Measurements from ENCODE around the gene SLAMF7. TPM values are rescaled to one million over a fixed set of nuclear protein-coding genes. Genes with fewer than 3 reads are reported as not detected.

The SLAMF7 gene
- total and polyA plus RNA-seq, 10 of the 15 experiments (the other 5 are each of a cell fraction or from before 2014, with no cell fraction given) = 66.6 to 284 (median 108) TPM

DNA sequence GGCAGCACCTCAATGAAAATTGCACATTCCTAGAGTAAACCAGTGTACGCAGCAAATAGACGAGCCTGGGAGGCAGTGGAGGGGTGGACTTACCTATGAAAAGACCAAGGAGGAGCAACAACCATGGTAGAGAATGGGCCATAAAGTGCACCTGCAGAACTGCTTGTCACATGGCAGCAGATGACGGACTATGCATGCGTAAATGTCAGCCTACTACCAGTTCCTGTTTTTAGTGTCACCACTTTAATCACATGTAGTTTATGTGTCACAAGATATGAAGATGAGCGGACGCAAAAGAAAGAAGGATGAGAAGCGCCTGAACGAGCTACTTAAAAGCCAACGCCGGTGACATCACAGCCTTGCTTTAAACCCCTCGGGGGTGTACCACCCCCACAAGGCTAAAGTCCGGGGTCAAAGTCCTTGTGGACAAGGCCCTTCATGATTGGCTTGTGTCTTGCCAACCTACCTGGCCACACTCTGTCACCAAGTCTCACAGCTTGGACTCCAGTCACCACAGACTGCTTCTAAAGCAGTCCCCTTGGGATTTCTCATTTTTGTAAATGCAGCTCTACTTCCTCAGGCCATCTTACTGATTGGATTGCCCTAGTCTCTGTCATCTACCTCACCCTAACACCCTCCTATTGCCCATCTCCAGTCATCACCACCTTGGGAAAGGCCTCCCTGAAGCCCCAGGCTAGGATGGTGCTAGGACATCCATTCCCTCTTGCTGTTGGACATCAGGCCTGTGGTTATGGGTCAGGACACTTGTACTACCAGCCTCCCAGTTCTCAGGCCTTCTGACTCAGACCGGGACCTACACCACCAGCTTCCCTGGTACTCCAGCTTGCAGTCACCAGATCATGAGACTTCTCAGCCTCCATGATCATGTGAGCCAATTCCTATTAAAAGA lies 50.9 kb downstream of the SLAMF7 start (continued):
- TF ChIP-seq BMI1 (IDR thresholded peaks at IDR 0.05; ENCODE audit: borderline replicate concordance) (peak; percentile 83), BCL3 (IDR thresholded peaks at IDR 0.05; ENCODE audit: borderline replicate concordance, insufficient read depth, low read depth, low read length, poor library complexity, severe bottlenecking) (peak; percentile 73), BRCA1 (IDR thresholded peaks at IDR 0.05; ENCODE audit: low read depth, low read length) (no peak), GATAD2B (conservative IDR thresholded peaks at IDR 0.05; ENCODE audit: low read depth) (peak; percentile 72; the same call in 1 of the 2 replicates), MTA3 (IDR thresholded peaks at IDR 0.05; ENCODE audit: borderline replicate concordance, low read length) (no peak), NFYB (IDR thresholded peaks at IDR 0.05; ENCODE audit: insufficient read depth, low read depth, low read length) (no peak; the same call in 1 of the 2 replicates), SMAD5 (IDR thresholded peaks at IDR 0.05; ENCODE audit: low read depth) (no peak), SMARCA5 (IDR thresholded peaks at IDR 0.05) (no peak; the same call in 1 of the 2 replicates), ZNF24 (IDR thresholded peaks at IDR 0.05) (peak; percentile 47; the same call in 1 of the 2 replicates), TCF3 (IDR thresholded peaks at IDR 0.05; ENCODE audit: borderline replicate concordance, insufficient read depth, low read depth, low read length) (peak; percentile 86; the same call in 1 of the 2 replicates), SREBF2 (IDR thresholded peaks at IDR 0.05; ENCODE audit: low read length) (0 out of 2 replicates have a peak, but pooled peaks have one; percentile 29), TCF7 (IDR thresholded peaks at IDR 0.05; ENCODE audit: borderline replicate concordance) (peak; percentile 57; the same call in 1 of the 2 replicates), SMAD1 (IDR thresholded peaks at IDR 0.05; ENCODE audit: low read depth, partially characterized antibody) (no peak), PAX8 (IDR thresholded peaks at IDR 0.05) (no peak), SP1 (IDR thresholded peaks at IDR 0.05; ENCODE audit: low read depth, low read length) (peak; percentile 29), BCL11A (IDR thresholded peaks at IDR 0.05; ENCODE audit: low read depth, low read length) (peak; percentile 66), NFYA (IDR thresholded peaks at IDR 0.05; ENCODE audit: borderline replicate concordance, low read depth, low read length) (no peak), GABPA (IDR thresholded peaks at IDR 0.05; ENCODE audit: low read depth) (0 out of 2 replicates have a peak, but pooled peaks have one; percentile 17)
- TF ChIP-seq, protein P1, sequence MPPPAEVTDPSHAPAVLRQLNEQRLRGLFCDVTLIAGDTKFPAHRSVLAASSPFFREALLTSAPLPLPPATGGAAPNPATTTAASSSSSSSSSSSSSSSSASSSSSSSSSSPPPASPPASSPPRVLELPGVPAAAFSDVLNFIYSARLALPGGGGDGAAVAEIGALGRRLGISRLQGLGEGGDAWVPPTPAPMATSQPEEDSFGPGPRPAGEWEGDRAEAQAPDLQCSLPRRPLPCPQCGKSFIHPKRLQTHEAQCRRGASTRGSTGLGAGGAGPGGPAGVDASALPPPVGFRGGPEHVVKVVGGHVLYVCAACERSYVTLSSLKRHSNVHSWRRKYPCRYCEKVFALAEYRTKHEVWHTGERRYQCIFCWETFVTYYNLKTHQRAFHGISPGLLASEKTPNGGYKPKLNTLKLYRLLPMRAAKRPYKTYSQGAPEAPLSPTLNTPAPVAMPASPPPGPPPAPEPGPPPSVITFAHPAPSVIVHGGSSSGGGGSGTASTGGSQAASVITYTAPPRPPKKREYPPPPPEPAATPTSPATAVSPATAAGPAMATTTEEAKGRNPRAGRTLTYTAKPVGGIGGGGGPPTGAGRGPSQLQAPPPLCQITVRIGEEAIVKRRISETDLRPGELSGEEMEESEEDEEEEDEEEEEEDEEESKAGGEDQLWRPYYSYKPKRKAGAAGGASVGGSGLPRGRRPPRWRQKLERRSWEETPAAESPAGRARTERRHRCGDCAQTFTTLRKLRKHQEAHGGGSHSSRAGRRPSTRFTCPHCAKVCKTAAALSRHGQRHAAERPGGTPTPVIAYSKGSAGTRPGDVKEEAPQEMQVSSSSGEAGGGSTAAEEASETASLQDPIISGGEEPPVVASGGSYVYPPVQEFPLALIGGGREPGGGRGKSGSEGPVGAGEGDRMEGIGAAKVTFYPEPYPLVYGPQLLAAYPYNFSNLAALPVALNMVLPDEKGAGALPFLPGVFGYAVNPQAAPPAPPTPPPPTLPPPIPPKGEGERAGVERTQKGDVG (CRISPR knock-in tag; IDR thresholded peaks at IDR 0.05) = no peak
- TF ChIP-seq, protein P2, sequence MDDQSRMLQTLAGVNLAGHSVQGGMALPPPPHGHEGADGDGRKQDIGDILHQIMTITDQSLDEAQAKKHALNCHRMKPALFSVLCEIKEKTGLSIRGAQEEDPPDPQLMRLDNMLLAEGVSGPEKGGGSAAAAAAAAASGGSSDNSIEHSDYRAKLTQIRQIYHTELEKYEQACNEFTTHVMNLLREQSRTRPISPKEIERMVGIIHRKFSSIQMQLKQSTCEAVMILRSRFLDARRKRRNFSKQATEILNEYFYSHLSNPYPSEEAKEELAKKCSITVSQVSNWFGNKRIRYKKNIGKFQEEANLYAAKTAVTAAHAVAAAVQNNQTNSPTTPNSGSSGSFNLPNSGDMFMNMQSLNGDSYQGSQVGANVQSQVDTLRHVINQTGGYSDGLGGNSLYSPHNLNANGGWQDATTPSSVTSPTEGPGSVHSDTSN (IDR thresholded peaks at IDR 0.05; ENCODE audit: insufficient replicate concordance, low read depth, low read length) = no peak
- TF ChIP-seq, protein P3, sequence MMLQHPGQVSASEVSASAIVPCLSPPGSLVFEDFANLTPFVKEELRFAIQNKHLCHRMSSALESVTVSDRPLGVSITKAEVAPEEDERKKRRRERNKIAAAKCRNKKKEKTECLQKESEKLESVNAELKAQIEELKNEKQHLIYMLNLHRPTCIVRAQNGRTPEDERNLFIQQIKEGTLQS (IDR thresholded peaks at IDR 0.05; ENCODE audit: borderline replicate concordance, extremely low read depth, low read depth, low read length) = no peak
- TF ChIP-seq, protein P4, sequence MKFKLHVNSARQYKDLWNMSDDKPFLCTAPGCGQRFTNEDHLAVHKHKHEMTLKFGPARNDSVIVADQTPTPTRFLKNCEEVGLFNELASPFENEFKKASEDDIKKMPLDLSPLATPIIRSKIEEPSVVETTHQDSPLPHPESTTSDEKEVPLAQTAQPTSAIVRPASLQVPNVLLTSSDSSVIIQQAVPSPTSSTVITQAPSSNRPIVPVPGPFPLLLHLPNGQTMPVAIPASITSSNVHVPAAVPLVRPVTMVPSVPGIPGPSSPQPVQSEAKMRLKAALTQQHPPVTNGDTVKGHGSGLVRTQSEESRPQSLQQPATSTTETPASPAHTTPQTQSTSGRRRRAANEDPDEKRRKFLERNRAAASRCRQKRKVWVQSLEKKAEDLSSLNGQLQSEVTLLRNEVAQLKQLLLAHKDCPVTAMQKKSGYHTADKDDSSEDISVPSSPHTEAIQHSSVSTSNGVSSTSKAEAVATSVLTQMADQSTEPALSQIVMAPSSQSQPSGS (IDR thresholded peaks at IDR 0.05; ENCODE audit: low read length) = peak; percentile 70

Data from GM12878 (cell line).